Effector memory CD8-positive, alpha-beta T cell (primary cell): ENCODE data around the gene CDK6.

Experiments used
- ATAC-seq: fragments of 150-1000 bp; cut with Tn5 transposase; replicated peaks from 2 replicates; pipeline ENCODE4 v1.10.0; 2021; ENCODE audit warnings: mild to moderate bottlenecking, moderate library complexity
- DNase-seq, 3 experiments: peaks; one replicate each; pipeline ENCODE4 v3.0.0; 2021
- H3K27ac Mint-ChIP-seq, 2 donors: one replicate each; pipeline ENCODE4 v1.8.0; 2022; ENCODE audit warnings: mild to moderate bottlenecking in 2 of 2, mixed read lengths in 2 of 2, moderate library complexity in 2 of 2
- H3K27me3 Mint-ChIP-seq, 2 donors: one replicate each; pipeline ENCODE4 v1.8.0; 2022; ENCODE audit warnings: mixed read lengths in 2 of 2
- H3K36me3 Mint-ChIP-seq: one replicate; pipeline ENCODE4 v1.8.0; 2022; ENCODE audit warnings: mild to moderate bottlenecking, moderate library complexity, mixed read lengths; ENCODE audit not compliant: insufficient read depth
- H3K4me1 Mint-ChIP-seq, 2 donors: one replicate each; pipeline ENCODE4 v1.8.0; 2022; ENCODE audit warnings: low read depth in 2 of 2, mixed read lengths in 2 of 2
- H3K4me3 Mint-ChIP-seq, 2 donors: one replicate each; pipeline ENCODE4 v1.8.0; 2022; ENCODE audit warnings: mild to moderate bottlenecking in 2 of 2, mixed read lengths in 2 of 2, moderate library complexity in 2 of 2
- H3K9me3 Mint-ChIP-seq, 2 donors: one replicate each; pipeline ENCODE4 v1.8.0; 2022; ENCODE audit warnings: mixed read lengths in 2 of 2

Gene CDK6

DNA sequence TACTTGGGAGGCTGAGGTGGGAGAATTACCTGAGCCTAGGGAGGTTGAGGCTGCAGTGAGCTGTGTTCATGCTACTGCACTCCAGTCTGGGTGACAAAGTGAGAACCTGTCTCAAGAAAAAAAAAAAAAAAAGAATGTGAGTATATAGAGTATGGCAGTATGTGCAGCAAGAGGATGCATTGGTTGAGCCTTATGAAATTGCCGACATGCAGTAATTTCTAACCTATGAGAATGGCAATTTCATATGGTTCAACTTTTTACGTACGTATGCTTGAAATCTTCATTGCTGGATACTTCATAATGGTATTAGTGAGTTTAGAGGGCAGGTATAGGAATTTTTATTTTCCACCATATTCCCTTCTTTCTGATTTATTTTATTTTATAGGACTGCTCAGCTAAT lies 241.6 kb downstream of the CDK6 start:
- no peaks in the 10 kb centered on the region for H3K9me3 Mint-ChIP-seq
- no peaks in the 10 kb centered on the region for H3K27me3 Mint-ChIP-seq
- no peak for ATAC-seq
- DNase-seq, result no peak
- H3K4me3 Mint-ChIP-seq, result no peak overlapping the region
- peaks cover 11% of the 10 kb centered on the region for H3K36me3 Mint-ChIP-seq
- no peak overlapping the region for H3K27ac Mint-ChIP-seq
- peaks cover 0 to under 1% of the 10 kb centered on the region in 2 donors for H3K4me1 Mint-ChIP-seq

DNA sequence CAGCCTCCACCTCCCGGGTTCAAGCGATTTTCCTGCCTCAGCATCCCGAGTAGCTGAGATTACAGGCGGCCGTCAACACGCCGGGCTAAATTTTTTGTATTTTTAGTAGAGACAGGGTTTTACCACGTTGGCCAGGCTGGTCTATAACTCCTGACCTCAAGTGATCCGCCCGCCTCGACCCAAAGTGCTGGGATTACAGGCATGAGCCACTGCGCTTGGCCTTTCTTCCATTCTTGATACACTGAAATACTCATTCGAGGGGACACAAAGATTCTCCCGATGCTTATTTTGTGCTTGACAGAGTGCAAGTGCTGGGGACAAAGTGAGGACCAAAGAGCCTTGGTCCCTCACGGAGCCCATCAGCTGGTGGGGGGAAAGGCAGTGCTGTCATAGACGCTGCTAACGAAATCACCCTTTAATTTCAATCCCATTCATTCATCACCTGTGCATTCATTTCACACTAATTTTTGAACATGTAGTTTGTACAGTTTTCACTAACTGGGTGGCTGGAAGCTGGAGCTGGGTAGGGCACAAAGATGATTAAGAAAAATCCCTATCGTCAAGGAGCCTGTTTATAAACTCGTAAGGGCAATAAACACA lies 245.6 kb downstream of the CDK6 start:
- ATAC-seq (no peak), DNase-seq (no peak)
- H3K27me3 Mint-ChIP-seq, result no peaks in the 10 kb centered on the region
- H3K4me3 Mint-ChIP-seq, result peak overlapping the region; percentile 95 to 98
- H3K4me1 Mint-ChIP-seq, result peaks cover 24 to 27% of the 10 kb centered on the region in 2 donors
- H3K36me3 Mint-ChIP-seq, result peaks cover 27% of the 10 kb centered on the region
- H3K27ac Mint-ChIP-seq, result peak overlapping the region in 1 of 2 donors; percentile 98
- no peaks in the 10 kb centered on the region for H3K9me3 Mint-ChIP-seq

GRCh38 chr7:92589056-92589455 lies 247.3 kb downstream of the CDK6 start:
- DNase-seq (no peak), ATAC-seq (no peak)
- Mint-ChIP-seq H3K4me3 (peak overlapping the region; percentile 95 to 98), H3K27ac (peak overlapping the region; percentile 96 to 98), H3K9me3 (no peaks in the 10 kb centered on the region), H3K27me3 (no peaks in the 10 kb centered on the region), H3K4me1 (peaks cover 30 to 40% of the 10 kb centered on the region in 2 donors), H3K36me3 (peaks cover 27% of the 10 kb centered on the region)

GRCh38 chr7:92588561-92588960 lies 247.8 kb downstream of the CDK6 start:
- Mint-ChIP-seq H3K27ac (peak overlapping the region; percentile 96 to 98), H3K27me3 (no peaks in the 10 kb centered on the region), H3K36me3 (peaks cover 27% of the 10 kb centered on the region), H3K9me3 (no peaks in the 10 kb centered on the region), H3K4me3 (peak overlapping the region; percentile 95 to 98), H3K4me1 (peaks cover 30 to 40% of the 10 kb centered on the region in 2 donors)
- DNase-seq (no peak), ATAC-seq (no peak)

DNA sequence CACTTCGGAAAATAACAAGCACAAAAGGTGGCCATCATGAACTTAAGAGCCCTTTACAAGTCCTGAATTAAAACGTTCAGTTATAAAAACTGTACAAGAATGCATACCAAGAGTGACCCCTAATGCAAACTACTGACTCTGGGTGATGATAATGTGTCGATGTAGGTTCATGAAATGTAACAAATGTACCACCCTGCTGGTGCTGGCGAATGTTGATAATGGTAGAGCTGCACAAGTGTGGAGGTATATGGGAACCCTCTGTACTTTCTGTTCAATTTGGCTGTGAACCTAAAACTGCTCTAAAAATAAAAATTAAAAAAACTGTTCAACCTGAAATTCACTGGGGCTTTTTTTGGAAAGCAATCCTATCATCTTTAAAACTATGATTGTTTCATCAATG lies 249.5 kb downstream of the CDK6 start:
- Mint-ChIP-seq H3K4me3 (peak overlapping the region in 1 of 2 donors; percentile 26), H3K27me3 (no peaks in the 10 kb centered on the region), H3K36me3 (peaks cover 27% of the 10 kb centered on the region), H3K4me1 (peaks cover 35 to 45% of the 10 kb centered on the region in 2 donors), H3K9me3 (no peaks in the 10 kb centered on the region), H3K27ac (peak overlapping the region in 1 of 2 donors; percentile 56)
- no peak for ATAC-seq
- no peak for DNase-seq

DNA sequence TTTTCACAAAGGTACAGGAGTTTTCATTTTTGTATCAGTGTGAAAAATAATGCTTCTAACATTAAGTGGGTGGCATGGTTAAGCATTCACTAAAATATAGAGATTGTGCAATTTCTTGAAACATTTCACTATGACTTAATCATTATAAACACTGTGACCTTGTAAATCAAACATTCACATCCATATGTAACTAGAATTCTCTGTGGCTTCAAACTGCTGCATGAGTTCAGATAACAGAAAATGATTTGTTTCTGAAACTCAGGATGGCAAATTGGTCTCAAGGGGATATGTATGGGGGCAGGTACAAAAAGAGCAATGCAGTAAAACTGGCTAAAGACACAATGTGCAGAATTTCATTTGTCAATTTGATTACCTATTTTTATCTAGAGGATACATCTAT lies 250.0 kb downstream of the CDK6 start:
- Mint-ChIP-seq H3K27ac (peak overlapping the region in 1 of 2 donors; percentile 56), H3K4me1 (peaks cover 36 to 45% of the 10 kb centered on the region in 2 donors), H3K36me3 (peaks cover 27% of the 10 kb centered on the region), H3K4me3 (no peak overlapping the region), H3K9me3 (no peaks in the 10 kb centered on the region), H3K27me3 (no peaks in the 10 kb centered on the region)
- no peak for ATAC-seq
- no peak for DNase-seq

GRCh38 chr7:92584953-92585352 lies 251.4 kb downstream of the CDK6 start:
- no peak for DNase-seq
- H3K27me3 Mint-ChIP-seq, result no peaks in the 10 kb centered on the region
- H3K4me1 Mint-ChIP-seq, result peaks cover 36 to 49% of the 10 kb centered on the region in 2 donors
- ATAC-seq, result peak; percentile 27
- peak overlapping the region in 1 of 2 donors; percentile 33 for H3K4me3 Mint-ChIP-seq
- H3K9me3 Mint-ChIP-seq, result no peaks in the 10 kb centered on the region
- peak overlapping the region; percentile 63 to 84 for H3K27ac Mint-ChIP-seq
- H3K36me3 Mint-ChIP-seq, result peaks cover 29% of the 10 kb centered on the region

- DNase-seq (no peak), ATAC-seq (no peak)
- Mint-ChIP-seq H3K9me3 (no peaks in the 10 kb centered on the region), H3K4me1 (peaks cover 21 to 31% of the 10 kb centered on the region in 2 donors), H3K4me3 (no peak overlapping the region), H3K27me3 (no peaks in the 10 kb centered on the region), H3K27ac (no peak overlapping the region), H3K36me3 (peaks cover 35% of the 10 kb centered on the region)
These were observed 253.4 kb downstream of the CDK6 start for GRCh38 chr7:92582948-92583347.

DNA sequence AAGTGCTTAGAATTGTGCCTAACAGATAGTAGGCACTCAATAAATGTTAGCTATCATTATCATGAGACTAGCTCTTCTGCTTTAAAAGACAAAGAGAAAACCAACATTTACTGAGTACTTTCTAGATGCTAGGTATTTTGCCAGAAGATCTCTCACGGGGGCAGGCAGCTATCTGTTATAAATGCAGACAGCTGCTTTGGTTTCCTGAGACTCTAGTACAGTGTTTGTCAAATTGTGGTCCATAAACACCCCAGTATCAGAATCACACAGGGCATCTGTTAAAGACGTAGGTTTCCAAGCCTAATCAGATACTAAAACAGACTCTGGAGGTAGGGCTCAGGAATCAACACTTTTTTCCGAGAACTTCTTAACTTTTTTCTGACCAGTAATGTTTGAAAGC lies 260.1 kb downstream of the CDK6 start:
- peaks cover 5 to 9% of the 10 kb centered on the region in 2 donors for H3K4me1 Mint-ChIP-seq
- H3K27me3 Mint-ChIP-seq, result no peaks in the 10 kb centered on the region
- ATAC-seq (no peak), DNase-seq (no peak)
- H3K4me3 Mint-ChIP-seq, result no peak overlapping the region
- no peaks in the 10 kb centered on the region for H3K9me3 Mint-ChIP-seq
- peaks cover 74% of the 10 kb centered on the region for H3K36me3 Mint-ChIP-seq
- H3K27ac Mint-ChIP-seq, result no peak overlapping the region

DNA sequence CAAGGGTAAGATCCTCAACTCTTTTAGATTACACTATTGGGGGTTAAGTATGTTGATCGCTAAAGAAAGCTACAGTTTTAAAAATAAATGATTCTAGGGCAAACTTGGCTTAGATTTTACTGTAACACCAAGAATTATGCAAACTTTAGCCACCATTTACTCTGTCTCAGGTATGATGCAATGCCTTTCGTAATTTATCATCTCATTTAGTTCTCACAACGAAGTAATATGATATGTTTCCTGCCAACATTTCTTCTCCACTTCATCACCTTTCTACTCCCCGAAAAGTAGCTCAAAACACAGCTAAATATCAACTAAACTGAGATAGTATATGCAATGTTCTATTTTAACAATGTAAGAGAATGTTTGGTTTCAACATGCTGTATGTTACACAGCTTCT lies 267.2 kb downstream of the CDK6 start:
- no peak for DNase-seq
- Mint-ChIP-seq H3K27me3 (no peaks in the 10 kb centered on the region), H3K27ac (no peak overlapping the region), H3K9me3 (no peaks in the 10 kb centered on the region), H3K36me3 (peaks cover 70% of the 10 kb centered on the region), H3K4me1 (peaks cover 4 to 5% of the 10 kb centered on the region in 2 donors), H3K4me3 (no peak overlapping the region)
- ATAC-seq, result no peak

GRCh38 chr7:92567460-92567859 lies 268.9 kb downstream of the CDK6 start:
- no peaks in the 10 kb centered on the region for H3K27me3 Mint-ChIP-seq
- H3K4me3 Mint-ChIP-seq, result no peak overlapping the region
- peaks cover 69% of the 10 kb centered on the region for H3K36me3 Mint-ChIP-seq
- H3K4me1 Mint-ChIP-seq, result peaks cover 3 to 4% of the 10 kb centered on the region in 2 donors
- no peak for DNase-seq
- no peaks in the 10 kb centered on the region for H3K9me3 Mint-ChIP-seq
- no peak overlapping the region for H3K27ac Mint-ChIP-seq
- no peak for ATAC-seq

GRCh38 chr7:92563345-92563744 lies 273.0 kb downstream of the CDK6 start:
- H3K9me3 Mint-ChIP-seq, result no peaks in the 10 kb centered on the region
- ATAC-seq (no peak), DNase-seq (no peak)
- peaks cover 0 to 4% of the 10 kb centered on the region in 2 donors for H3K4me1 Mint-ChIP-seq
- H3K36me3 Mint-ChIP-seq, result peaks cover 70% of the 10 kb centered on the region
- no peak overlapping the region for H3K27ac Mint-ChIP-seq
- H3K27me3 Mint-ChIP-seq, result no peaks in the 10 kb centered on the region
- no peak overlapping the region for H3K4me3 Mint-ChIP-seq

- no peak overlapping the region for H3K4me3 Mint-ChIP-seq
- no peaks in the 10 kb centered on the region for H3K9me3 Mint-ChIP-seq
- H3K27ac Mint-ChIP-seq, result no peak overlapping the region
- no peak for ATAC-seq
- H3K27me3 Mint-ChIP-seq, result no peaks in the 10 kb centered on the region
- peaks cover 56% of the 10 kb centered on the region for H3K36me3 Mint-ChIP-seq
- peaks cover 0 to 4% of the 10 kb centered on the region in 2 donors for H3K4me1 Mint-ChIP-seq
- no peak for DNase-seq
These were observed 275.8 kb downstream of the CDK6 start for GRCh38 chr7:92560602-92561001.

DNA sequence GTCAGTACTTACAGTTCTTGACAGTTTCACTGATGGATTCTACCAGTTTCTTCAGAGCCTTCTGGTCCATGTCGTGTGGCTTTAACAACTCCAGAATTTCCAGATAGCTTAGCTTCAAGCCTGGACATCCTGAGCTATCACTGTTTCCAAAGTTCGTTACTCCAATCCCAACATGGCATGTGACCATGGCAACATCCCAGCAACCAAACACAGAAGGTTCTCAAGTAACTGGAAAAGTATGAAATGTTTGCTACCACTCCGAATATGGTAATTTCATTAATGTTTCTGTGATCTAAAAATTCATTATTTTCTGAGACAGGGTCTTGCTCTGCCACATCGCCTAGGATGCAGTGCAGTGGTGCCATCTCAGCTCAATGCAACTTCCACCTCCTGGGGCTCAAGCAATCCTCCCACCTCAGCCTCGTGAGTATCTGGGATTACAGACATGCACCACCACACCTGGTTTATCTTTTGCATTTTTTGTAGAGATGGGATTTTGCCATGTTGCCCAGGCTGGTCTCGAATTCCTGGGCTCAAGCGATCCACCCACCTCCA lies 278.5 kb downstream of the CDK6 start:
- Mint-ChIP-seq H3K4me3 (no peak overlapping the region), H3K27me3 (no peaks in the 10 kb centered on the region), H3K9me3 (no peaks in the 10 kb centered on the region), H3K4me1 (no peaks in the 10 kb centered on the region), H3K36me3 (peaks cover 41% of the 10 kb centered on the region), H3K27ac (peak overlapping the region; percentile 32 to 87)
- no peak for ATAC-seq
- DNase-seq, result no peak
